Common myeloid progenitor, CD34-positive (primary cell): ENCODE data around the gene CHAF1A.

ENCODE experiments used
- CTCF ChIA-PET: fragments of 350-600 bp; sonication (Branson Sonifier 250); formaldehyde crosslinking; loops from one replicate; lab custom pipeline; 2021; ENCODE audit warnings: antibody characterized with exemption; lab: Charles Lee
- POLR2A ChIA-PET: fragments of 350-600 bp; sonication (Branson Sonifier 250); formaldehyde crosslinking; loops from one replicate; lab custom pipeline; 2021; ENCODE audit warnings: antibody characterized with exemption; lab: Charles Lee
- DNase-seq, 3 donors: peaks; one replicate each; pipeline versions ENCODE4 v3.0.0 to v3.0.0-alpha.2; 2013
- H3K27ac ChIP-seq, 2 experiments: 1 replicate in 1 of 2; 2 replicates in 1 of 2; pipeline ENCODE4 v1.7.0; 2013; ENCODE audit warnings: inconsistent platforms in 2 of 2, low read length in 2 of 2, mild to moderate bottlenecking in 2 of 2, low read depth in 1 of 2, moderate library complexity in 1 of 2; ENCODE audit not compliant: severe bottlenecking in 2 of 2, insufficient read depth in 1 of 2, poor library complexity in 1 of 2
- H3K27me3 ChIP-seq, 5 experiments: replicated peaks in 2 of 5; 1 replicate in 3 of 5; 2 replicates in 2 of 5; pipeline versions ENCODE4 v1.6.1 to v1.7.0; 2013; ENCODE audit warnings: low read length in 4 of 5, mild to moderate bottlenecking in 2 of 5, moderate library complexity in 2 of 5, inconsistent platforms in 1 of 5; ENCODE audit not compliant: insufficient read depth in 5 of 5, control insufficient read depth in 4 of 5
- H3K36me3 ChIP-seq, 4 experiments: 1 replicate in 2 of 4; 2 replicates in 2 of 4; pipeline versions ENCODE4 v1.6.1 to v1.7.0; 2013; ENCODE audit warnings: low read length in 3 of 4, control low read depth in 1 of 4, mild to moderate bottlenecking in 1 of 4; ENCODE audit not compliant: control insufficient read depth in 4 of 4, insufficient read depth in 4 of 4
- H3K4me1 ChIP-seq, 4 experiments: 1 replicate in 3 of 4; 2 replicates in 1 of 4; pipeline versions ENCODE4 v1.6.1 to v1.7.1; 2013; ENCODE audit warnings: low read length in 3 of 4, mild to moderate bottlenecking in 3 of 4, control low read depth in 1 of 4, inconsistent platforms in 1 of 4, moderate library complexity in 1 of 4; ENCODE audit not compliant: control insufficient read depth in 4 of 4, insufficient read depth in 4 of 4; ENCODE audit errors: control extremely low read depth in 1 of 4
- H3K4me3 ChIP-seq, 7 experiments: 1 replicate in 4 of 7; 2 replicates in 3 of 7; pipeline versions ENCODE4 v1.5.1 to v1.7.0; 2013; ENCODE audit warnings: mild to moderate bottlenecking in 7 of 7, low read length in 6 of 7, moderate library complexity in 6 of 7, inconsistent platforms in 2 of 7, low read depth in 2 of 7, control low read depth in 1 of 7; ENCODE audit not compliant: insufficient read depth in 4 of 7, control insufficient read depth in 1 of 7; ENCODE audit errors: extremely low read depth in 1 of 7
- H3K9me3 ChIP-seq, 5 experiments: 1 replicate in 4 of 5; 2 replicates in 1 of 5; pipeline versions ENCODE4 v1.6.1 to v1.7.1; 2013; ENCODE audit warnings: low read length in 4 of 5, mild to moderate bottlenecking in 2 of 5, inconsistent platforms in 1 of 5, low read depth in 1 of 5, moderate library complexity in 1 of 5; ENCODE audit not compliant: control insufficient read depth in 4 of 5, insufficient read depth in 2 of 5; ENCODE audit errors: control extremely low read depth in 1 of 5
- WGBS: methylation state at CpG from one replicate; pipeline ENCODE4 v1.1.5; 2013; ENCODE audit not compliant: insufficient coverage; 5-methylcytosine and 5-hydroxymethylcytosine counted together

CHAF1A gene

GRCh38 chr19:4430760-4431159 lies 28.3 kb downstream of the CHAF1A start:
- CTCF ChIA-PET: interaction anchor here (1.0 to 1.6 kb wide), 3 partner anchors 16 to 40 kb away, joined by 3 to 4 read pairs (median 3); no protein-coding TSS in a partner anchor
- peaks cover 0 to 33% (median 27%) of the 10 kb centered on the region in 4 experiments for H3K4me1 ChIP-seq
- 81% methylated on average over 5 of the region's 12 CpGs for WGBS
- no peaks in the 10 kb centered on the region for H3K9me3 ChIP-seq
- H3K27me3 ChIP-seq: no peaks in the 10 kb centered on the region
- no peak overlapping the region for H3K4me3 ChIP-seq
- DNase-seq: peak; percentile 79 to 94 (median 94)
- H3K36me3 ChIP-seq: peaks cover 6 to 70% (median 31%) of the 10 kb centered on the region in 4 experiments
- no peak overlapping the region for H3K27ac ChIP-seq
- POLR2A ChIA-PET: interaction anchor here (0.8 kb wide), 1 partner anchor 15 kb away, joined by 3 read pairs; no protein-coding TSS in a partner anchor

GRCh38 chr19:4431296-4431695 lies 28.9 kb downstream of the CHAF1A start:
- POLR2A ChIA-PET: no interaction called here

GRCh38 chr19:4431808-4432674 lies 29.6 kb downstream of the CHAF1A start:
- peaks cover 0 to 33% (median 27%) of the 10 kb centered on the region in 4 experiments for H3K4me1 ChIP-seq
- CTCF ChIA-PET: interaction anchor here (1.3 to 1.6 kb wide), 2 partner anchors 21 to 31 kb away, joined by 4 read pairs; partner anchors contain the start of gene SH3GL1
- WGBS: 31% methylated on average over 20 of the region's 26 CpGs
- peaks cover 7 to 80% (median 37%) of the 10 kb centered on the region in 4 experiments for H3K36me3 ChIP-seq
- peak overlapping the region in 3 of 7 experiments; percentile 12 to 48 (median 12) for H3K4me3 ChIP-seq
- DNase-seq: peak; percentile 70 to 89 (median 87)
- POLR2A ChIA-PET: no interaction called here
- no peaks in the 10 kb centered on the region for H3K27me3 ChIP-seq
- peak overlapping the region; percentile 47 to 60 for H3K27ac ChIP-seq
- no peaks in the 10 kb centered on the region for H3K9me3 ChIP-seq

More at GRCh38 chr19:4431296-4431695, 28.9 kb downstream of the CHAF1A start:
- Histone ChIP-seq H3K4me3 (peak overlapping the region in 2 of 7 experiments; percentile 12 to 48), H3K36me3 (peaks cover 9 to 72% (median 33%) of the 10 kb centered on the region in 4 experiments), H3K4me1 (peaks cover 0 to 33% (median 27%) of the 10 kb centered on the region in 4 experiments), H3K27me3 (no peaks in the 10 kb centered on the region), H3K27ac (peak overlapping the region; percentile 47 to 60), H3K9me3 (no peaks in the 10 kb centered on the region)
- CTCF ChIA-PET: interaction anchor here (1.3 to 1.6 kb wide), 2 partner anchors 22 to 31 kb away, joined by 4 read pairs; partner anchors contain the start of gene SH3GL1
- no peak for DNase-seq
- WGBS: 77% methylated on average over 8 of the region's 9 CpGs

GRCh38 chr19:4432918-4433506 lies 30.6 kb downstream of the CHAF1A start:
- no peak for DNase-seq
- ChIA-PET POLR2A (no interaction called here), CTCF (interaction anchor here (0.6 kb wide), 1 partner anchor 51 kb away, joined by 3 read pairs; no protein-coding TSS in a partner anchor)
- no peaks in the 10 kb centered on the region for H3K9me3 ChIP-seq
- H3K27ac ChIP-seq: no peak overlapping the region
- peaks cover 0 to 33% (median 27%) of the 10 kb centered on the region in 4 experiments for H3K4me1 ChIP-seq
- WGBS: 94% methylated on average over 14 of the region's 28 CpGs
- H3K27me3 ChIP-seq: no peaks in the 10 kb centered on the region
- H3K4me3 ChIP-seq: no peak overlapping the region
- H3K36me3 ChIP-seq: peaks cover 7 to 86% (median 38%) of the 10 kb centered on the region in 4 experiments

GRCh38 chr19:4434391-4434790 lies 32.0 kb downstream of the CHAF1A start:
- no peak overlapping the region for H3K27ac ChIP-seq
- ChIA-PET CTCF (no interaction called here), POLR2A (no interaction called here)
- DNase-seq: no peak
- no peaks in the 10 kb centered on the region for H3K27me3 ChIP-seq
- H3K9me3 ChIP-seq: no peaks in the 10 kb centered on the region
- peaks cover 5 to 81% (median 35%) of the 10 kb centered on the region in 4 experiments for H3K36me3 ChIP-seq
- H3K4me3 ChIP-seq: no peak overlapping the region
- peaks cover 0 to 33% (median 27%) of the 10 kb centered on the region in 4 experiments for H3K4me1 ChIP-seq
- 96% methylated on average over 9 of the region's 9 CpGs for WGBS

GRCh38 chr19:4436231-4436630 lies 33.8 kb downstream of the CHAF1A start:
- ChIA-PET CTCF (interaction anchor here (1.4 kb wide), 1 partner anchor 35 kb away, joined by 3 read pairs; no protein-coding TSS in a partner anchor), POLR2A (interaction anchor here (0.6 kb wide), 1 partner anchor 194 kb away, joined by 4 read pairs; no protein-coding TSS in a partner anchor)
- no peak overlapping the region for H3K27ac ChIP-seq
- DNase-seq: no peak
- peaks cover 0 to 18% (median 16%) of the 10 kb centered on the region in 4 experiments for H3K4me1 ChIP-seq
- no peaks in the 10 kb centered on the region for H3K27me3 ChIP-seq
- H3K9me3 ChIP-seq: no peaks in the 10 kb centered on the region
- H3K4me3 ChIP-seq: no peak overlapping the region
- 98% methylated on average over 7 of the region's 7 CpGs for WGBS
- H3K36me3 ChIP-seq: peaks cover 5 to 80% (median 37%) of the 10 kb centered on the region in 4 experiments
